ENCODE measurements around the gene PTGER1. TPM values are rescaled to one million over a fixed set of nuclear protein-coding genes. Genes with fewer than 3 reads are reported as not detected.

PTGER1 gene
- total and polyA plus RNA-seq, 9 of the 15 experiments (the other 6 are each of a cell fraction or from before 2014, with no cell fraction given), result 0.06 to 0.36 (median 0.31) TPM; not detected in 5

GRCh38 chr19:14434543-14435319 is 40.4 kb downstream of the PTGER1 start (continued):
- TF ChIP-seq ATF2 (CRISPR knock-in tag; IDR thresholded peaks at IDR 0.05), result no peak
- TF ChIP-seq RERE (CRISPR knock-in tag; IDR thresholded peaks at IDR 0.05; ENCODE audit: borderline replicate concordance), result no peak
- TF ChIP-seq MTA3 (IDR thresholded peaks at IDR 0.05; ENCODE audit: borderline replicate concordance), result no peak
- TF ChIP-seq MLX (CRISPR knock-in tag; conservative IDR thresholded peaks at IDR 0.05), result no peak
- TF ChIP-seq ZNF316 (IDR thresholded peaks at IDR 0.05), result no peak
- no peak for TF ChIP-seq ILK (tag; IDR thresholded peaks at IDR 0.05; ENCODE audit: borderline replicate concordance, low read depth)
- no peak for TF ChIP-seq ARNT (IDR thresholded peaks at IDR 0.05)
- no peak for TF ChIP-seq PCBP1 (IDR thresholded peaks at IDR 0.05; ENCODE audit: low read depth, low read length, poor library complexity, severe bottlenecking)
- no peak; the same call in 1 of the 2 replicates for TF ChIP-seq THRA (IDR thresholded peaks at IDR 0.05)
- 0 out of 2 replicates have a peak, but pooled peaks have one; percentile 41 for TF ChIP-seq CREB3L1 (IDR thresholded peaks at IDR 0.05; ENCODE audit: borderline replicate concordance, low read depth)
- no peak for TF ChIP-seq NFIC (IDR thresholded peaks at IDR 0.05)
